ENCODE results near the gene ARHGEF40. TPM values are rescaled to one million over a fixed set of nuclear protein-coding genes. Genes with fewer than 3 reads are reported as not detected.
A peak's percentile ranks its signal among the peaks of the same experiment; 100 is the strongest.
"Not testable (repeated sequence)": the region's sequence is repeated elsewhere in the genome, so short reads cannot be mapped to it uniquely, and the experiment has no call there.

ARHGEF40 gene
- total RNA-seq, 1 experiment from 2014 or later: 28.3 TPM

GRCh38 chr14:21033133-21033698, 36.9 kb upstream of the ARHGEF40 start:
- H3K27me3 ChIP-seq: peaks cover 13% of the 10 kb centered on the region; the same call in 1 of the 2 replicates
- no peaks in the 10 kb centered on the region for H3K36me3 ChIP-seq
- no peak for DNase-seq
- H3K9me3 ChIP-seq (replicated peaks): no peaks in the 10 kb centered on the region
- no peak overlapping the region for H3K4me3 ChIP-seq
- no peak overlapping the region for H3K27ac ChIP-seq
- H3K4me1 ChIP-seq: peaks cover 3% of the 10 kb centered on the region; the same call in 1 of the 2 replicates

DNA sequence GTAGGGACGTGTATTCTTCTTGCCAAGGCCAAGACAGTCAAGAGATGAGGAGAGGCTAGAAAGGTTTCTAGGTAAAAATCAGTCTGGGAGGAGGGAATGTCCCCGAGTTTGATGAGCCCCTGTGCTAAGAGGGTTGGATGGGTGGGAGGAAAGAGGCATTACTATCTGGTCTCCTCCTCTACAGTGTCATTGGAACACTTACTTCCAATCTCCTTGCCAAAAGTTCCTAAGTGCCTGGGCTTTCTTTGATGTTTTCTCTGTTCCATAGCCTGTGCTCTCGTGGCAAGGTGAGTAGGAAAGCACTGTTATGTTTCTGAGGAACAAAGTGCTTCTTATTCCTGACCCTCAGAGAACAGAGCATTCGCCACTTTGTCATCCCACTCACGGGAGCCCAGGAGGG, 35.4 kb upstream of the ARHGEF40 start, which contains the start of gene RNASE13:
RNASE13 (minus strand) TSS at position 101 of the 400 bp plus-strand sequence. CDS start 519 bp downstream, outside the sequence.
- Histone ChIP-seq H3K27me3 (peaks cover 13% of the 10 kb centered on the region; the same call in 1 of the 2 replicates), H3K4me1 (peaks cover 15% of the 10 kb centered on the region), H3K27ac (no peak within 1 kb of the TSS), H3K36me3 (no peaks in the 10 kb centered on the region), H3K9me3 (replicated peaks) (no peaks in the 10 kb centered on the region), H3K4me3 (no peak within 1 kb of the TSS)
- DNase-seq: no peak

- Histone ChIP-seq H3K27ac (no peak overlapping the region), H3K4me3 (no peak overlapping the region), H3K9me3 (replicated peaks) (no peaks in the 10 kb centered on the region), H3K36me3 (no peaks in the 10 kb centered on the region), H3K27me3 (peaks cover 5% of the 10 kb centered on the region; the same call in 1 of the 2 replicates), H3K4me1 (peaks cover 20% of the 10 kb centered on the region)
- DNase-seq: no peak
Measured at GRCh38 chr14:21036751-21037150, 33.4 kb upstream of the ARHGEF40 start.

- Histone ChIP-seq H3K4me1 (peaks cover 20% of the 10 kb centered on the region), H3K27me3 (peaks cover 5% of the 10 kb centered on the region; the same call in 1 of the 2 replicates), H3K27ac (no peak overlapping the region), H3K9me3 (replicated peaks) (no peaks in the 10 kb centered on the region), H3K36me3 (no peaks in the 10 kb centered on the region), H3K4me3 (no peak overlapping the region)
- no peak for DNase-seq
Measured at GRCh38 chr14:21037156-21037555, 32.9 kb upstream of the ARHGEF40 start.

- peak overlapping the region; percentile 67 for H3K27ac ChIP-seq
- DNase-seq: peak; percentile 94 to 96
Measured at GRCh38 chr14:21038441-21039422, 31.4 kb upstream of the ARHGEF40 start.

GRCh38 chr14:21039585-21040369, 30.3 kb upstream of the ARHGEF40 start:
- H3K36me3 ChIP-seq: no peaks in the 10 kb centered on the region
- H3K27me3 ChIP-seq: no peaks in the 10 kb centered on the region
- H3K4me3 ChIP-seq: peak overlapping the region; percentile 22
- DNase-seq: peak; percentile 80 to 91
- peak overlapping the region; percentile 67 for H3K27ac ChIP-seq
- no peaks in the 10 kb centered on the region for H3K9me3 ChIP-seq (replicated peaks)
- H3K4me1 ChIP-seq: peaks cover 31% of the 10 kb centered on the region

More at GRCh38 chr14:21038441-21039422, 31.4 kb upstream of the ARHGEF40 start:
- Histone ChIP-seq H3K4me1 (peaks cover 23% of the 10 kb centered on the region), H3K9me3 (replicated peaks) (no peaks in the 10 kb centered on the region), H3K27me3 (no peaks in the 10 kb centered on the region), H3K36me3 (no peaks in the 10 kb centered on the region), H3K4me3 (peak overlapping the region; percentile 22)

DNA sequence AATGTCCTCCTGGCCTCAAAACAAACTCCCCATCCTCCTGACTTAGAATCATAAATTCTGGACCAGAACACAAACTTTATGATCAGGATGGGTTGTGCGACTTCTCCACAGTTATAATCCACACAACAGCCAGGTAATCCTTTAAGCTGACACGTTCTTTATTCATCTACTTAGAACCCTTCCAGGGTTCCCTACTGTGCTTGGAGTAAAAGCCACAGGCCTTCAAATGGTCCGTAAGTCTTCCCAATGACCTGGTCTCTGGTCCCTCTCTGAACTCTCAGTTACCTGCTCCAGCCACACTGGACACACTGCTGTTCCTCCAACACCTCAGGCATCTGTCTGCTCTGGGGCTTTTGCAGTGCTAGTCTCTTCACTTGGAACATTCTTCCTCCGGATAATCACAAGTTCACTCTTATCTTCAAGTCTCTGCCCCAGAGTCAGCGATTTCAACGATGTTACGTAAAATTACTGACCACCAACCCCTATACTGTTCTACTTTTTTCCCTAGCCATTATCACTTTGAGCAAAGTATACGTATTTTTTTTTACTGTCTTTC, 29.7 kb upstream of the ARHGEF40 start:
- H3K27me3 ChIP-seq: no peaks in the 10 kb centered on the region

DNA sequence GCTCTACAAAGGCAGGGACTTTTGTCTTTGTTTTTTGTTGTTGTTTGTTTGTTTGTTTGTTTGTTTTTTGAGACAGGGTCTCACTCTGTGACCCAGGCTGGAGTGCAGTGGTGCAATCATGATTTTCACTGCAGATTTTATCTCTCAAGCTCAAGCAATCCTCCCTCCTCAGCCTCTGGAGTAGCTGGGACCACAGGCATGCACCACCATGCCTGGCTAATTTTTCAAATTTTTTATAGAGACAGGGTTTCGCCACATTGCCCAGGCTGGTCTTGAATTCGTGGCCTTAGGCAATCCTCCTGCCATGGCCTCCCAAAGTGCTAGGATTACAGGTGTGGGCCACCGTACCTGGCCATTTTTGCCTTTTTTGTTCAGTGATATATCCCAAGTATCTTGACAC, 29.2 kb upstream of the ARHGEF40 start:
- H3K4me3 ChIP-seq; DNase-seq; H3K27me3 ChIP-seq; H3K9me3 ChIP-seq (replicated peaks); H3K27ac ChIP-seq; H3K36me3 ChIP-seq: not testable (repeated sequence)
- peaks cover 31% of the 10 kb centered on the region for H3K4me1 ChIP-seq

More for the DNA sequence above, 29.7 kb upstream of the ARHGEF40 start:
- Histone ChIP-seq H3K27ac (no peak overlapping the region), H3K9me3 (replicated peaks) (no peaks in the 10 kb centered on the region), H3K4me1 (peaks cover 31% of the 10 kb centered on the region), H3K4me3 (no peak overlapping the region), H3K36me3 (no peaks in the 10 kb centered on the region)
- DNase-seq: no peak

- H3K36me3 ChIP-seq: no peaks in the 10 kb centered on the region
- peaks cover 31% of the 10 kb centered on the region for H3K4me1 ChIP-seq
- H3K9me3 ChIP-seq (replicated peaks): no peaks in the 10 kb centered on the region
- H3K27ac ChIP-seq: no peak within 1 kb of the TSS
- no peaks in the 10 kb centered on the region for H3K27me3 ChIP-seq
- no peak within 1 kb of the TSS for H3K4me3 ChIP-seq
- no peak for DNase-seq
Measured at GRCh38 chr14:21041676-21042433, 28.2 kb upstream of the ARHGEF40 start, which contains the start of gene RNASE7. TSS of gene RNASE7 (plus strand) at chr14:21042362. CDS start at chr14:21042993, 631 bp downstream.

GRCh38 chr14:21042918-21043317, 27.2 kb upstream of the ARHGEF40 start:
- Histone ChIP-seq H3K27me3 (no peaks in the 10 kb centered on the region), H3K27ac (no peak overlapping the region), H3K9me3 (replicated peaks) (no peaks in the 10 kb centered on the region), H3K36me3 (no peaks in the 10 kb centered on the region), H3K4me3 (no peak overlapping the region), H3K4me1 (peaks cover 31% of the 10 kb centered on the region)
- no peak for DNase-seq

DNA sequence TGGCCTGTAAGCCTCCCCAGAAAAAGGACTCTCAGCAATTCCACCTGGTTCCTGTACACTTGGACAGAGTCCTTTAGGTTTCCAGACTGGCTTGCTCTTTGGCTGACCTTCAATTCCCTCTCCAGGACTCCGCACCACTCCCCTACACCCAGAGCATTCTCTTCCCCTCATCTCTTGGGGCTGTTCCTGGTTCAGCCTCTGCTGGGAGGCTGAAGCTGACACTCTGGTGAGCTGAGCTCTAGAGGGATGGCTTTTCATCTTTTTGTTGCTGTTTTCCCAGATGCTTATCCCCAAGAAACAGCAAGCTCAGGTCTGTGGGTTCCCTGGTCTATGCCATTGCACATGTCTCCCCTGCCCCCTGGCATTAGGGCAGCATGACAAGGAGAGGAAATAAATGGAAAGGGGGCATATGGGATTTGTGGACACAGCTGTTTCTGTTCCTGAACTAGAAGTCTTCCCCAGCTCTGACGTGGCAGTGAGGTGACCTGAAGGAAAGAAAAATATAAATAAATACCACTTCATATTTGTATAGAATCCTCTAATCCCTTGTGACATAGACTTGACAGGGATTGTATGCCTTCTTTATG, 26.6 kb upstream of the ARHGEF40 start:
- DNase-seq: no peak

DNA sequence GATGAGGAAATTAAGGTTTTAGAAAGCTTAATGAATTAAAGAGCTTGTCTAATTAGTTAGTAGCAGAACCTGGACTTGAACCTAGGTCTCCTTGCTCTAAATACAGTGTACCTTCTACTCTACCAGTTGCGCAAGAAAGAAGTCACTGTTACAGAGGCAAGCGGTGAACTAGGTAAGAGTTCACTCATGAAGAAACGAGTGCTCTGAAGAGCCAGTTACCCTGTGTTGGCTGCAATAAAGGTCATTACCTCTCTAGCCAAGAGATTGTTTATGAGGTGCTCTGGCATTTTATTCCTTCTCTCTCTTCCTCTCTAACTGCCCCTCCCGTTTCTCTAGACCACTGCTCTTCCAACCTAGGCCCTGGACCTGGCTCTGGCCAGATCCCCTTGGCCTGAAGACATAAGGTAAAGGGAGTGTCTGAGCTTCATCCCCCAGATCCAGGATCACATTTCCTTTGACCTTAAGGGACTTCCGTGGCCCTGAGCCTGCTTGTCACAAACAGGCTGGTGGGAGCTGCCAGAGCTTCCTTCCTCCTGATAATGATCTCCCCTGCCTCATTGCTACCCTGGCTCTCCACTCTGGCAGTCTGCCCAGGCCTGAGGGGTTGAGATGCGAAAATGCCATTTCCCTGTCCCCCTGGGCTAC, 26.0 kb upstream of the ARHGEF40 start:
- H3K4me1 ChIP-seq: peaks cover 21% of the 10 kb centered on the region
- H3K36me3 ChIP-seq: no peaks in the 10 kb centered on the region
- no peak overlapping the region for H3K27ac ChIP-seq
- H3K4me3 ChIP-seq: no peak overlapping the region
- H3K9me3 ChIP-seq (replicated peaks): no peaks in the 10 kb centered on the region
- peak; percentile 46 to 54 for DNase-seq
- no peaks in the 10 kb centered on the region for H3K27me3 ChIP-seq

More for the DNA sequence above, 26.6 kb upstream of the ARHGEF40 start:
- no peak overlapping the region for H3K4me3 ChIP-seq
- H3K9me3 ChIP-seq (replicated peaks): no peaks in the 10 kb centered on the region
- no peaks in the 10 kb centered on the region for H3K27me3 ChIP-seq
- no peak overlapping the region for H3K27ac ChIP-seq
- peaks cover 25% of the 10 kb centered on the region for H3K4me1 ChIP-seq
- H3K36me3 ChIP-seq: no peaks in the 10 kb centered on the region

GRCh38 chr14:21047378-21047781, 22.7 kb upstream of the ARHGEF40 start:
- Histone ChIP-seq H3K9me3 (replicated peaks) (no peaks in the 10 kb centered on the region), H3K4me3 (no peak overlapping the region), H3K4me1 (peaks cover 10% of the 10 kb centered on the region), H3K36me3 (no peaks in the 10 kb centered on the region), H3K27me3 (no peaks in the 10 kb centered on the region), H3K27ac (no peak overlapping the region)
- DNase-seq: no peak
